Measurements from ENCODE around the gene NTF3. TPM values are rescaled to one million over a fixed set of nuclear protein-coding genes. Genes with fewer than 3 reads are reported as not detected.
A peak's percentile ranks its signal among the peaks of the same experiment; 100 is the strongest.

The NTF3 gene
- total RNA-seq, 2 donors from 2014 or later: 0.71 to 4.1 TPM

DNA sequence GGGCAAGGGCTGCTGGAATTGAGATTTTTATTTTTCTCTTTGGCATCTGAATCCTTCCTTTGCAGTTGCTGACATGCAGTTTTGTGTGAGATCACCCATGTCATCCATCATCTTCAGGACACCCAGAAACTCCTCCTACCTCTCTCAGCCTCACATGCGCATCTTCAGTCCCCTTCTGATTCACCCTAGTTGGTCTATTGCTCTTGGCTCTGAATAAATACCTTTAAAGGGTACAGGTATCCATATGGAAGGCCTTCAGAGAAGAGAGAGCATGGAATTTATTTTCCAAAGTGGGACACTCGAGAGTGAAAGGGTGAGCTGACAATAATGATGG, 41.8 kb downstream of the NTF3 start:
- H3K4me3 Mint-ChIP-seq: no peak overlapping the region
- no peaks in the 10 kb centered on the region for H3K36me3 ChIP-seq (ENCODE audit: control insufficient read depth, insufficient read depth, low read length)
- peaks cover 9% of the 10 kb centered on the region for H3K27me3 Mint-ChIP-seq (ENCODE audit: insufficient read depth)
- H3K9me3 ChIP-seq (ENCODE audit: control insufficient read depth, low read length): no peaks in the 10 kb centered on the region
- H3K27ac Mint-ChIP-seq: no peak overlapping the region
- no peak overlapping the region for H3K9ac ChIP-seq (ENCODE audit: extremely low read depth, low read length, poor library complexity, severe bottlenecking)
- 73 to 81% methylated on average over 1 to 2 of the region's 2 CpGs for WGBS, 2 experiments (ENCODE audit: insufficient coverage in 1 of 2, insufficient read length in 1 of 2)
- H3K36me3 Mint-ChIP-seq (ENCODE audit: low read depth): no peaks in the 10 kb centered on the region
- DNase-seq: no peak
- no peak overlapping the region for H3K27ac ChIP-seq (ENCODE audit: low read depth, low read length)
- no peak overlapping the region for H3K4me3 ChIP-seq (ENCODE audit: low read length)
- H3K4me1 ChIP-seq (ENCODE audit: control insufficient read depth, insufficient read depth, low read length): no peaks in the 10 kb centered on the region
- H3K9me3 Mint-ChIP-seq: no peaks in the 10 kb centered on the region
- H3K27me3 ChIP-seq (ENCODE audit: control insufficient read depth, insufficient read depth, low read length, poor library complexity, severe bottlenecking): peaks cover 17% of the 10 kb centered on the region
- peaks cover 17% of the 10 kb centered on the region for H3K4me1 Mint-ChIP-seq
- TF ChIP-seq, protein P1, sequence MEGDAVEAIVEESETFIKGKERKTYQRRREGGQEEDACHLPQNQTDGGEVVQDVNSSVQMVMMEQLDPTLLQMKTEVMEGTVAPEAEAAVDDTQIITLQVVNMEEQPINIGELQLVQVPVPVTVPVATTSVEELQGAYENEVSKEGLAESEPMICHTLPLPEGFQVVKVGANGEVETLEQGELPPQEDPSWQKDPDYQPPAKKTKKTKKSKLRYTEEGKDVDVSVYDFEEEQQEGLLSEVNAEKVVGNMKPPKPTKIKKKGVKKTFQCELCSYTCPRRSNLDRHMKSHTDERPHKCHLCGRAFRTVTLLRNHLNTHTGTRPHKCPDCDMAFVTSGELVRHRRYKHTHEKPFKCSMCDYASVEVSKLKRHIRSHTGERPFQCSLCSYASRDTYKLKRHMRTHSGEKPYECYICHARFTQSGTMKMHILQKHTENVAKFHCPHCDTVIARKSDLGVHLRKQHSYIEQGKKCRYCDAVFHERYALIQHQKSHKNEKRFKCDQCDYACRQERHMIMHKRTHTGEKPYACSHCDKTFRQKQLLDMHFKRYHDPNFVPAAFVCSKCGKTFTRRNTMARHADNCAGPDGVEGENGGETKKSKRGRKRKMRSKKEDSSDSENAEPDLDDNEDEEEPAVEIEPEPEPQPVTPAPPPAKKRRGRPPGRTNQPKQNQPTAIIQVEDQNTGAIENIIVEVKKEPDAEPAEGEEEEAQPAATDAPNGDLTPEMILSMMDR (conservative IDR thresholded peaks at IDR 0.05): no peak

DNA sequence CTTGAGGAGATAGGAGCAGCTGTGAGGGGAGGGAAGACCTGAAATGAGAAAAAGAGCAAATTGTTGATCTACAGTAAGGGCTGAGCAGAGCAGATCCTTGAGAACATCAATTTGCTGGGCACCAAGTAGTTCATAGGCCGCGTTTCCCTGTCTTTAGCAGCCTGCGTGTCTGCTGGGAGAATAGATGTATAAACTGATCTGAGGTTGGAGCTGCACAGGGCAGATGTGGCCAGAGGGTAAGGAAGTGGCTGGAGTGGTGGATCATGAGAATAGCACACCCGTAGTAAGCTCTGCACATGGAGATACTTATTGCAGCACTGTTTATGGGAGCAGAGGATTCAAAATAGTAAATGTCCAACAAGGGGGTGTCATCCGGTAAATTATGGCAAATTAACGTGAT, 44.4 kb downstream of the NTF3 start:
- Mint-ChIP-seq H3K4me3 (no peak overlapping the region), H3K27me3 (ENCODE audit: insufficient read depth) (peaks cover 7% of the 10 kb centered on the region), H3K27ac (no peak overlapping the region), H3K9me3 (no peaks in the 10 kb centered on the region), H3K4me1 (peaks cover 33% of the 10 kb centered on the region), H3K36me3 (ENCODE audit: low read depth) (no peaks in the 10 kb centered on the region)
- DNase-seq: no peak
- H3K9ac ChIP-seq (ENCODE audit: extremely low read depth, low read length, poor library complexity, severe bottlenecking): no peak overlapping the region
- H3K4me1 ChIP-seq (ENCODE audit: control insufficient read depth, insufficient read depth, low read length): peaks cover 10% of the 10 kb centered on the region
- 94 to 100% methylated on average over 5 to 6 of the region's 6 CpGs for WGBS, 2 experiments (ENCODE audit: insufficient coverage in 1 of 2, insufficient read length in 1 of 2)
- H3K27me3 ChIP-seq (ENCODE audit: control insufficient read depth, insufficient read depth, low read length, poor library complexity, severe bottlenecking): peaks cover 17% of the 10 kb centered on the region
- no peaks in the 10 kb centered on the region for H3K9me3 ChIP-seq (ENCODE audit: control insufficient read depth, low read length)
- H3K4me3 ChIP-seq (ENCODE audit: low read length): no peak overlapping the region
- TF ChIP-seq, protein P1 (conservative IDR thresholded peaks at IDR 0.05): peak; percentile 3
- no peak overlapping the region for H3K27ac ChIP-seq (ENCODE audit: low read depth, low read length)
- H3K36me3 ChIP-seq (ENCODE audit: control insufficient read depth, insufficient read depth, low read length): no peaks in the 10 kb centered on the region

DNA sequence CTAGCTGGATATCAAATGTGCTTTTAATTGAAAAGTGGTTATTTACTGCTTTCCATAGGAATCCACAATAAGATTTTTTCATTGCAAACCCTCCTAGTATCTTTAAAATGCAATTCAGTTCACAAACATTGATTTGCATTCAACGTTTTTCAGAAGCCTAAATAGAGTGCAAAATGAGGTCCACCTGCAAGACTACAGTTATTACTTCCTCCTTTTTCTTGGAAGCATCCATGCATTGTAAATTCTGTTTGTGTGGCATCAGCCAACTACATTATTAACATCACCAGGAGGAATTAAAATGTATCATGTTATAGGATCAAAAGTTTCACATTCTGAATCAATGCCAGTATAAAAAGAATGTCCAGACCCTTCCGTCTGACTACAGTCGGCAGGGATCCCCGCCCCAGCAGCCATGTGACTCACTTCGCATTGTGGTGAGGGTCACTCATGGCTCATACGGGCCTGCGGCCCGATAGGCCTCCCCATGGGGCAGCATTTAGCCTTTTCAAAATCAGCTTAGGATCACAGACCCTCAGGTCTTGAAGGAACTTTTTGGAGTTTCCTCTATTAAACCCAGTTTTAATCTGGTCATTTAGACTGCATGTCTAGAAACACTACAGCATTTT, 46.3 kb downstream of the NTF3 start:
- H3K4me3 Mint-ChIP-seq: no peak overlapping the region
- H3K27ac ChIP-seq (ENCODE audit: low read depth, low read length): no peak overlapping the region
- H3K9me3 Mint-ChIP-seq: no peaks in the 10 kb centered on the region
- H3K27me3 ChIP-seq (ENCODE audit: control insufficient read depth, insufficient read depth, low read length, poor library complexity, severe bottlenecking): peaks cover 13% of the 10 kb centered on the region
- H3K27me3 Mint-ChIP-seq (ENCODE audit: insufficient read depth): peaks cover 7% of the 10 kb centered on the region
- 68 to 74% methylated on average over 4 to 8 of the region's 8 CpGs for WGBS, 2 experiments (ENCODE audit: insufficient coverage in 1 of 2, insufficient read length in 1 of 2)
- H3K9ac ChIP-seq (ENCODE audit: extremely low read depth, low read length, poor library complexity, severe bottlenecking): no peak overlapping the region
- H3K27ac Mint-ChIP-seq: no peak overlapping the region
- peaks cover 10% of the 10 kb centered on the region for H3K4me1 ChIP-seq (ENCODE audit: control insufficient read depth, insufficient read depth, low read length)
- H3K36me3 Mint-ChIP-seq (ENCODE audit: low read depth): no peaks in the 10 kb centered on the region
- no peaks in the 10 kb centered on the region for H3K9me3 ChIP-seq (ENCODE audit: control insufficient read depth, low read length)
- no peak overlapping the region for H3K4me3 ChIP-seq (ENCODE audit: low read length)
- TF ChIP-seq, protein P1 (conservative IDR thresholded peaks at IDR 0.05): no peak
- no peaks in the 10 kb centered on the region for H3K36me3 ChIP-seq (ENCODE audit: control insufficient read depth, insufficient read depth, low read length)
- H3K4me1 Mint-ChIP-seq: peaks cover 28% of the 10 kb centered on the region
- DNase-seq: no peak
